ENCODE data around the gene LRRC49.
"Not testable (repeated sequence)": the region's sequence is repeated elsewhere in the genome, so short reads cannot be mapped to it uniquely, and the experiment has no call there.

LRRC49 gene

GRCh38 chr15:70892002-70892911 lies at the start of gene LRRC49, which contains the start of gene THAP10:
TSS of gene LRRC49 (plus strand) at chr15:70892826. CDS start at chr15:70892895, 69 bp downstream.
TSS of gene THAP10 (minus strand) at chr15:70892433. CDS start at chr15:70892272, 161 bp downstream.
- peak; percentile 77 to 88 for DNase-seq

GRCh38 chr15:70845602-70846360 lies 46.8 kb upstream of the LRRC49 start:
- DNase-seq = no peak

GRCh38 chr15:70851889-70852288 lies 40.7 kb upstream of the LRRC49 start:
- no peak for DNase-seq

- DNase-seq = no peak
These were observed 39.9 kb upstream of the LRRC49 start for GRCh38 chr15:70852501-70853317.

GRCh38 chr15:70853318-70853972 lies 39.2 kb upstream of the LRRC49 start:
- peak in 1 of 2 experiments; percentile 11 for DNase-seq

GRCh38 chr15:70853973-70854665 lies 38.5 kb upstream of the LRRC49 start, which contains the start of gene LARP6:
TSS of gene LARP6 (minus strand) at chr15:70854157. CDS start at chr15:70854088, 69 bp downstream.
- DNase-seq = peak; percentile 25 to 54

- DNase-seq = no peak
These were observed 38.0 kb upstream of the LRRC49 start for GRCh38 chr15:70854666-70854976.

GRCh38 chr15:70855764-70856163 lies 36.9 kb upstream of the LRRC49 start:
- no peak for DNase-seq

- no peak for DNase-seq
These were observed 36.3 kb upstream of the LRRC49 start for GRCh38 chr15:70856177-70856883.

- peak in 1 of 2 experiments; percentile 24 for DNase-seq
These were observed 35.6 kb upstream of the LRRC49 start for GRCh38 chr15:70856884-70857561.

GRCh38 chr15:70857562-70858285 lies 34.9 kb upstream of the LRRC49 start:
- DNase-seq = no peak

GRCh38 chr15:70858614-70859321 lies 33.9 kb upstream of the LRRC49 start:
- not testable (repeated sequence) for DNase-seq

GRCh38 chr15:70859322-70859908 lies 33.2 kb upstream of the LRRC49 start:
- DNase-seq = no peak

- no peak for DNase-seq
These were observed 32.6 kb upstream of the LRRC49 start for GRCh38 chr15:70859998-70860397.

- no peak for DNase-seq
These were observed 29.0 kb upstream of the LRRC49 start for GRCh38 chr15:70863450-70864218.

GRCh38 chr15:70866982-70867641 lies 25.5 kb upstream of the LRRC49 start:
- no peak for DNase-seq

GRCh38 chr15:70867911-70868467 lies 24.6 kb upstream of the LRRC49 start:
- DNase-seq = no peak
